GM23338 (cell line): Measurements from ENCODE around the gene PCDHGA1. TPM values are rescaled to one million over a fixed set of nuclear protein-coding genes. Genes with fewer than 3 reads are reported as not detected.
"Not testable (repeated sequence)": the region's sequence is repeated elsewhere in the genome, so short reads cannot be mapped to it uniquely, and the experiment has no call there.

Experiments used
- ATAC-seq: fragments of 200-7000 bp; cut with Tn5 transposase; 3 replicates; pipeline ENCODE4 v1.9.1; 2020
- DNase-seq: peaks from one replicate; pipeline ENCODE4 v3.0.0-alpha.2; 2015; ENCODE audit warnings: low spot score
- H2AFZ ChIP-seq: fragments of 200-600 bp; sonication (generic); 2 replicates; pipeline ENCODE4 v1.8.0; 2016; ENCODE audit warnings: antibody characterized with exemption, mild to moderate bottlenecking, moderate library complexity
- H3F3A ChIP-seq: fragments of 200-600 bp; sonication (generic); replicated peaks from 2 replicates; pipeline ENCODE4 v1.8.0; 2017; ENCODE audit warnings: antibody characterized with exemption, mixed run types, low read depth
- H3K27ac ChIP-seq: fragments of 200-600 bp; sonication (generic); 2 replicates; pipeline ENCODE4 v1.6.1; 2016; ENCODE audit warnings: low read depth
- H3K27me3 ChIP-seq: fragments of 200-600 bp; sonication (generic); 2 replicates; pipeline ENCODE4 v1.8.0; 2016; ENCODE audit warnings: mild to moderate bottlenecking, mixed run types, moderate library complexity; ENCODE audit not compliant: insufficient read depth
- H3K36me3 ChIP-seq: fragments of 200-600 bp; sonication (generic); 2 replicates; pipeline ENCODE4 v1.8.0; 2016; ENCODE audit warnings: mild to moderate bottlenecking; ENCODE audit not compliant: insufficient read depth
- H3K4me1 ChIP-seq: fragments of 200-600 bp; sonication (generic); 2 replicates; pipeline ENCODE4 v1.8.0; 2016; ENCODE audit warnings: mild to moderate bottlenecking, moderate library complexity; ENCODE audit not compliant: insufficient read depth
- H3K4me2 ChIP-seq: fragments of 200-600 bp; sonication (generic); 2 replicates; pipeline ENCODE4 v1.7.1; 2017; ENCODE audit warnings: mixed run types
- H3K4me3 ChIP-seq: fragments of 200-600 bp; sonication (generic); 2 replicates; pipeline ENCODE4 v1.6.1; 2016; ENCODE audit warnings: mixed run types
- H3K79me2 ChIP-seq: fragments of 200-600 bp; sonication (generic); replicated peaks from 2 replicates; pipeline ENCODE4 v1.8.0; 2017; ENCODE audit warnings: mild to moderate bottlenecking; ENCODE audit not compliant: insufficient read depth
- H3K9me2 ChIP-seq: fragments of 200-600 bp; sonication (generic); 2 replicates; pipeline ENCODE4 v1.8.0; 2017; ENCODE audit not compliant: insufficient read depth
- H4K20me1 ChIP-seq: fragments of 200-600 bp; sonication (generic); replicated peaks from 2 replicates; pipeline ENCODE4 v1.8.0; 2017; ENCODE audit warnings: mild to moderate bottlenecking; ENCODE audit not compliant: insufficient read depth
- H3K27ac Mint-ChIP-seq: 2 replicates; pipeline ENCODE4 v1.8.0; 2020; ENCODE audit warnings: inconsistent platforms, mild to moderate bottlenecking, moderate library complexity, mixed read lengths
- H3K27me3 Mint-ChIP-seq: 3 replicates; pipeline ENCODE4 v1.8.0; 2022; ENCODE audit warnings: low read depth, mild to moderate bottlenecking, moderate library complexity, mixed read lengths, inconsistent platforms; ENCODE audit not compliant: insufficient read depth, poor library complexity
- H3K36me3 Mint-ChIP-seq: 3 replicates; pipeline ENCODE4 v1.8.0; 2021; ENCODE audit warnings: low read depth, mild to moderate bottlenecking, inconsistent platforms, moderate library complexity, mixed read lengths
- H3K4me1 Mint-ChIP-seq: 3 replicates; pipeline ENCODE4 v1.8.0; 2020; ENCODE audit warnings: mild to moderate bottlenecking, inconsistent platforms, mixed read lengths
- H3K4me3 Mint-ChIP-seq: 3 replicates; pipeline ENCODE4 v1.8.0; 2021; ENCODE audit warnings: moderate library complexity, mild to moderate bottlenecking, inconsistent platforms, mixed read lengths
- H3K9me3 Mint-ChIP-seq: 3 replicates; pipeline ENCODE4 v1.8.0; 2020; ENCODE audit warnings: moderate library complexity, mild to moderate bottlenecking, inconsistent platforms, mixed read lengths
- EZH2 ChIP-seq: fragments of 200-600 bp; sonication (generic); IDR thresholded peaks from one replicate; pipeline ENCODE4 v1.8.0; 2017; ENCODE audit warnings: antibody characterized with exemption, mild to moderate bottlenecking, low read depth; ENCODE audit not compliant: unreplicated experiment
- EZH2phosphoT487 ChIP-seq: fragments of 200-600 bp; sonication (generic); IDR thresholded peaks from one replicate; pipeline ENCODE4 v1.8.1; 2018; ENCODE audit warnings: antibody characterized with exemption; ENCODE audit not compliant: unreplicated experiment
- JUNB ChIP-seq: IDR thresholded peaks from one replicate; pipeline ENCODE4 v1.6.1; 2016; ENCODE audit warnings: antibody characterized with exemption; ENCODE audit not compliant: unreplicated experiment
- ZNF114 ChIP-seq: fragments of 250-450 bp; sonication (Bioruptor Pico); IDR thresholded peaks from 2 replicates; pipeline ENCODE4 v1.5.0; 2020; ENCODE audit warnings: mild to moderate bottlenecking, moderate library complexity
- polyA plus RNA-seq: library from polyadenylated mRNA; unstranded; fragments of >200 nt; fragmentation: Nextera tagmentation; extraction: Ambion mirVana; gene quantifications from 2 replicates; pipeline ENCODE4 v1.2.1, GENCODE V29; 2016
- total RNA-seq: library from RNA; depleted of rRNA; stranded (reverse); fragments of >200 nt; shearing (Covaris generic); gene quantifications from 2 replicates; pipeline ENCODE4 v1.2.3, GENCODE V29; 2014
- TF ChIP-seq, protein P1 (sequence below): IDR thresholded peaks from one replicate; pipeline ENCODE4 v1.6.1; 2018; ENCODE audit warnings: antibody characterized with exemption; ENCODE audit not compliant: unreplicated experiment
- TF ChIP-seq, protein P2 (sequence below), 2 experiments: fragments of 200-600 bp in 1 of 2; sonication (generic) in 1 of 2; conservative IDR thresholded peaks; 2 replicates each; pipeline versions ENCODE4 v1.5.1 to v1.6.1; 2016 to 2017; ENCODE audit warnings: antibody characterized with exemption in 2 of 2, low read depth in 2 of 2, mild to moderate bottlenecking in 2 of 2, moderate library complexity in 1 of 2

PCDHGA1 gene
- total and polyA plus RNA-seq, 2 experiments from 2014 or later: 0.39 to 1.7 TPM

- Histone ChIP-seq H3K36me3 (no peaks in the 10 kb centered on the region), H3K9me2 (0 out of 2 replicates have a peak, but pooled peaks cover 6% of the 10 kb centered on the region), H3K27me3 (no peaks in the 10 kb centered on the region), H3K4me1 (no peaks in the 10 kb centered on the region), H3F3A (no peaks in the 10 kb centered on the region), H3K4me3 (no peak overlapping the region), H4K20me1 (no peaks in the 10 kb centered on the region), H3K79me2 (no peaks in the 10 kb centered on the region), H3K4me2 (no peak overlapping the region), H3K27ac (no peak overlapping the region), H2AFZ (no peak overlapping the region)
- no peak overlapping the region for H3K27ac Mint-ChIP-seq
- no peak overlapping the region for H3K4me3 Mint-ChIP-seq
- no peak for ATAC-seq
- no peak for TF ChIP-seq JUNB
- TF ChIP-seq, protein P1, sequence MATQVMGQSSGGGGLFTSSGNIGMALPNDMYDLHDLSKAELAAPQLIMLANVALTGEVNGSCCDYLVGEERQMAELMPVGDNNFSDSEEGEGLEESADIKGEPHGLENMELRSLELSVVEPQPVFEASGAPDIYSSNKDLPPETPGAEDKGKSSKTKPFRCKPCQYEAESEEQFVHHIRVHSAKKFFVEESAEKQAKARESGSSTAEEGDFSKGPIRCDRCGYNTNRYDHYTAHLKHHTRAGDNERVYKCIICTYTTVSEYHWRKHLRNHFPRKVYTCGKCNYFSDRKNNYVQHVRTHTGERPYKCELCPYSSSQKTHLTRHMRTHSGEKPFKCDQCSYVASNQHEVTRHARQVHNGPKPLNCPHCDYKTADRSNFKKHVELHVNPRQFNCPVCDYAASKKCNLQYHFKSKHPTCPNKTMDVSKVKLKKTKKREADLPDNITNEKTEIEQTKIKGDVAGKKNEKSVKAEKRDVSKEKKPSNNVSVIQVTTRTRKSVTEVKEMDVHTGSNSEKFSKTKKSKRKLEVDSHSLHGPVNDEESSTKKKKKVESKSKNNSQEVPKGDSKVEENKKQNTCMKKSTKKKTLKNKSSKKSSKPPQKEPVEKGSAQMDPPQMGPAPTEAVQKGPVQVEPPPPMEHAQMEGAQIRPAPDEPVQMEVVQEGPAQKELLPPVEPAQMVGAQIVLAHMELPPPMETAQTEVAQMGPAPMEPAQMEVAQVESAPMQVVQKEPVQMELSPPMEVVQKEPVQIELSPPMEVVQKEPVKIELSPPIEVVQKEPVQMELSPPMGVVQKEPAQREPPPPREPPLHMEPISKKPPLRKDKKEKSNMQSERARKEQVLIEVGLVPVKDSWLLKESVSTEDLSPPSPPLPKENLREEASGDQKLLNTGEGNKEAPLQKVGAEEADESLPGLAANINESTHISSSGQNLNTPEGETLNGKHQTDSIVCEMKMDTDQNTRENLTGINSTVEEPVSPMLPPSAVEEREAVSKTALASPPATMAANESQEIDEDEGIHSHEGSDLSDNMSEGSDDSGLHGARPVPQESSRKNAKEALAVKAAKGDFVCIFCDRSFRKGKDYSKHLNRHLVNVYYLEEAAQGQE: no peak
- TF ChIP-seq EZH2: no peak
- no peak for TF ChIP-seq ZNF114
- no peak for TF ChIP-seq EZH2phosphoT487
- DNase-seq: no peak
- H3K36me3 Mint-ChIP-seq: peaks cover 35% of the 10 kb centered on the region
- H3K27me3 Mint-ChIP-seq: peaks cover 4% of the 10 kb centered on the region
- peaks cover 58% of the 10 kb centered on the region for H3K9me3 Mint-ChIP-seq
- peaks cover 2% of the 10 kb centered on the region for H3K4me1 Mint-ChIP-seq
These were observed 2.1 kb upstream of the PCDHGA1 start for GRCh38 chr5:141328231-141328630.

GRCh38 chr5:141332571-141332970 lies 2.3 kb downstream of the PCDHGA1 start:
- ATAC-seq, DNase-seq, H3F3A ChIP-seq, H3K4me1 ChIP-seq, H3K4me1 Mint-ChIP-seq, H3K4me3 Mint-ChIP-seq, H3K79me2 ChIP-seq, H3K4me2 ChIP-seq, H4K20me1 ChIP-seq, H3K27me3 ChIP-seq, H3K9me2 ChIP-seq, H2AFZ ChIP-seq, H3K27me3 Mint-ChIP-seq, H3K36me3 ChIP-seq, H3K27ac ChIP-seq, H3K27ac Mint-ChIP-seq, H3K4me3 ChIP-seq: not testable (repeated sequence)
- Mint-ChIP-seq H3K9me3 (peaks cover 70% of the 10 kb centered on the region), H3K36me3 (peaks cover 30% of the 10 kb centered on the region)

- Histone ChIP-seq H3K4me2 (no peak within 1 kb of the TSS), H4K20me1 (no peaks in the 10 kb centered on the region), H2AFZ (0 out of 2 replicates have a peak within 1 kb of the TSS, but pooled peaks have one; percentile 81), H3K4me1 (no peaks in the 10 kb centered on the region), H3K4me3 (no peak within 1 kb of the TSS), H3K27me3 (no peaks in the 10 kb centered on the region), H3K36me3 (no peaks in the 10 kb centered on the region), H3K79me2 (no peaks in the 10 kb centered on the region), H3K27ac (no peak within 1 kb of the TSS), H3F3A (no peaks in the 10 kb centered on the region), H3K9me2 (no peaks in the 10 kb centered on the region)
- TF ChIP-seq, protein P2, sequence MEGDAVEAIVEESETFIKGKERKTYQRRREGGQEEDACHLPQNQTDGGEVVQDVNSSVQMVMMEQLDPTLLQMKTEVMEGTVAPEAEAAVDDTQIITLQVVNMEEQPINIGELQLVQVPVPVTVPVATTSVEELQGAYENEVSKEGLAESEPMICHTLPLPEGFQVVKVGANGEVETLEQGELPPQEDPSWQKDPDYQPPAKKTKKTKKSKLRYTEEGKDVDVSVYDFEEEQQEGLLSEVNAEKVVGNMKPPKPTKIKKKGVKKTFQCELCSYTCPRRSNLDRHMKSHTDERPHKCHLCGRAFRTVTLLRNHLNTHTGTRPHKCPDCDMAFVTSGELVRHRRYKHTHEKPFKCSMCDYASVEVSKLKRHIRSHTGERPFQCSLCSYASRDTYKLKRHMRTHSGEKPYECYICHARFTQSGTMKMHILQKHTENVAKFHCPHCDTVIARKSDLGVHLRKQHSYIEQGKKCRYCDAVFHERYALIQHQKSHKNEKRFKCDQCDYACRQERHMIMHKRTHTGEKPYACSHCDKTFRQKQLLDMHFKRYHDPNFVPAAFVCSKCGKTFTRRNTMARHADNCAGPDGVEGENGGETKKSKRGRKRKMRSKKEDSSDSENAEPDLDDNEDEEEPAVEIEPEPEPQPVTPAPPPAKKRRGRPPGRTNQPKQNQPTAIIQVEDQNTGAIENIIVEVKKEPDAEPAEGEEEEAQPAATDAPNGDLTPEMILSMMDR (conservative IDR thresholded peaks at IDR 0.05; ENCODE audit: low read depth in 2 of 2): peak; percentile 63 to 70
- TF ChIP-seq JUNB: no peak
- Mint-ChIP-seq H3K27me3 (no peaks in the 10 kb centered on the region), H3K4me3 (no peak within 1 kb of the TSS), H3K27ac (no peak within 1 kb of the TSS), H3K4me1 (no peaks in the 10 kb centered on the region; the same call in 2 of the 3 replicates), H3K36me3 (peaks cover 19% of the 10 kb centered on the region), H3K9me3 (peaks cover 68% of the 10 kb centered on the region)
- peak; percentile 40; the same call in 2 of the 3 replicates for ATAC-seq
- peak; percentile 81 for DNase-seq
These were observed 8.4 kb downstream of the PCDHGA1 start, which contains the start of gene PCDHGA2 for GRCh38 chr5:141338538-141339306. Gene PCDHGA2, plus strand, starts transcription at chr5:141338760.

DNA sequence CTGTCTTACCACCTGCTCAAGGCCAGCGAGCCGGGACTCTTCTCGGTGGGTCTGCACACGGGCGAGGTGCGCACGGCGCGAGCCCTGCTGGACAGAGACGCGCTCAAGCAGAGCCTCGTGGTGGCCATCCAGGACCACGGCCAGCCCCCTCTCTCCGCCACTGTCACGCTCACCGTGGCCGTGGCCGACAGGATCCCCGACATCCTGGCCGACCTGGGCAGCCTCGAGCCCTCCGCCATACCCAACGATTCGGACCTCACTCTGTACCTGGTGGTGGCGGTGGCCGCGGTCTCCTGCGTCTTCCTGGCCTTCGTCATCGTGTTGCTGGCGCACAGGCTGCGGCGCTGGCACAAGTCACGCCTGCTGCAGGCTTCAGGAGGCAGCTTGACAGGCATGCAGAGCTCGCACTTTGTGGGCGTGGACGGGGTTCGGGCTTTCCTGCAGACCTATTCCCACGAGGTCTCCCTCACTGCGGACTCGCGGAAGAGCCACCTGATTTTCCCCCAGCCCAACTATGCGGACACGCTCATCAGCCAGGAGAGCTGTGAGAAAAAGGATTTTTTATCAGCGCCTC lies 10.6 kb downstream of the PCDHGA1 start:
- not testable (repeated sequence) for H3K4me3 Mint-ChIP-seq, H3K4me3 ChIP-seq, H3K27ac Mint-ChIP-seq, DNase-seq, H3K27me3 Mint-ChIP-seq, H3K4me2 ChIP-seq, H4K20me1 ChIP-seq, H3K4me1 ChIP-seq, H3K79me2 ChIP-seq, H3K27ac ChIP-seq, H3K9me2 ChIP-seq, H3K36me3 ChIP-seq, H2AFZ ChIP-seq, H3K4me1 Mint-ChIP-seq, H3K27me3 ChIP-seq, H3F3A ChIP-seq, ATAC-seq
- H3K36me3 Mint-ChIP-seq: peaks cover 33% of the 10 kb centered on the region
- H3K9me3 Mint-ChIP-seq: peaks cover 72% of the 10 kb centered on the region
